GM12878 (cell line): ENCODE measurements around the gene PCCB.

Experiments used
- EP300 ChIP-seq, 2 experiments: fragments of 150-350 bp in 1 of 2; IDR thresholded peaks; 2 replicates each; pipeline ENCODE4 v1.6.1; 2011 to 2012; ENCODE audit warnings: low read depth in 2 of 2, low read length in 2 of 2, borderline replicate concordance in 1 of 2, improper control_type of control experiment in 1 of 2, inconsistent platforms in 1 of 2; ENCODE audit not compliant: control insufficient read depth in 1 of 2
- HDAC2 ChIP-seq: fragments of 200-600 bp; sonication (generic); IDR thresholded peaks from 2 replicates; pipeline ENCODE4 v1.6.1; 2017
- PML ChIP-seq: IDR thresholded peaks from 2 replicates; pipeline ENCODE4 v1.6.1; 2012; ENCODE audit warnings: low read length, inconsistent platforms
- POLR2A ChIP-seq: IDR thresholded peaks from 2 replicates; pipeline ENCODE4 v1.6.1; 2011; ENCODE audit warnings: low read depth, mild to moderate bottlenecking, low read length
- TAF1 ChIP-seq: IDR thresholded peaks from 2 replicates; pipeline ENCODE4 v1.6.1; 2011; ENCODE audit warnings: mild to moderate bottlenecking, low read depth, low read length, borderline replicate concordance
- ZBTB33 ChIP-seq: fragments of 450-650 bp; IDR thresholded peaks from 2 replicates; pipeline ENCODE4 v1.6.1; 2017; ENCODE audit warnings: mild to moderate bottlenecking
- ZZZ3 ChIP-seq: IDR thresholded peaks from 2 replicates; pipeline ENCODE4 v1.6.1; 2011; ENCODE audit warnings: low read depth; ENCODE audit not compliant: control insufficient read depth, insufficient read length
- TF ChIP-seq, protein P1 (sequence below), 3 experiments: IDR thresholded peaks in 2 of 3; conservative IDR thresholded peaks in 1 of 3; 2 replicates each; pipeline ENCODE4 v1.5.1; 2011; ENCODE audit warnings: low read depth in 3 of 3, low read length in 3 of 3, mild to moderate bottlenecking in 3 of 3, control low read depth in 2 of 3, moderate library complexity in 2 of 3, inconsistent platforms in 1 of 3, mixed read lengths in 1 of 3; ENCODE audit not compliant: control insufficient read depth in 2 of 3, insufficient read depth in 1 of 3; ENCODE audit errors: extremely low read depth in 1 of 3

DNA sequence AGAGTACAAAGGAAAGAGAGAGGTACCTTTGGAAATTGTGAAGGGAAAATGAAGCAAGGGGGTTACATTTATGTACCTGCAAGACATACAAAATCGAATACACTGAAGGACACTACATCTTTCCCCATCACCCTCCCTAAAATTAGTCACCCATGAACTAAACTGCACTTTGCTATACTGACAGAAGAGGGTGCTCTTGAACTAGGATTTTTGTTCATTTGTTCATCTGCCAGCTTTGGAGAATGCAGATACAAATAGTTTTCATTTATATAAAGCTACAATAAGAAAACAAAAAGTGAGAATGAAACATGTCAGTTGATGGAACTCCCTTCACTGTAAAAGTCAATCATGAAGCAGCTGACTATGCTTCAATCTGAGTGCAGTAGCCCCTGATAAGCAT is 55.7 kb downstream of the PCCB start:
- no peak for TF ChIP-seq ZZZ3
- TF ChIP-seq, protein P1, sequence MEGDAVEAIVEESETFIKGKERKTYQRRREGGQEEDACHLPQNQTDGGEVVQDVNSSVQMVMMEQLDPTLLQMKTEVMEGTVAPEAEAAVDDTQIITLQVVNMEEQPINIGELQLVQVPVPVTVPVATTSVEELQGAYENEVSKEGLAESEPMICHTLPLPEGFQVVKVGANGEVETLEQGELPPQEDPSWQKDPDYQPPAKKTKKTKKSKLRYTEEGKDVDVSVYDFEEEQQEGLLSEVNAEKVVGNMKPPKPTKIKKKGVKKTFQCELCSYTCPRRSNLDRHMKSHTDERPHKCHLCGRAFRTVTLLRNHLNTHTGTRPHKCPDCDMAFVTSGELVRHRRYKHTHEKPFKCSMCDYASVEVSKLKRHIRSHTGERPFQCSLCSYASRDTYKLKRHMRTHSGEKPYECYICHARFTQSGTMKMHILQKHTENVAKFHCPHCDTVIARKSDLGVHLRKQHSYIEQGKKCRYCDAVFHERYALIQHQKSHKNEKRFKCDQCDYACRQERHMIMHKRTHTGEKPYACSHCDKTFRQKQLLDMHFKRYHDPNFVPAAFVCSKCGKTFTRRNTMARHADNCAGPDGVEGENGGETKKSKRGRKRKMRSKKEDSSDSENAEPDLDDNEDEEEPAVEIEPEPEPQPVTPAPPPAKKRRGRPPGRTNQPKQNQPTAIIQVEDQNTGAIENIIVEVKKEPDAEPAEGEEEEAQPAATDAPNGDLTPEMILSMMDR (IDR thresholded peaks at IDR 0.05 in 2 of 3, conservative IDR thresholded peaks at IDR 0.05 in 1 of 3; ENCODE audit: control insufficient read depth in 2 of 3, extremely low read depth in 1 of 3, insufficient read depth in 1 of 3, low read depth in 3 of 3, low read length in 3 of 3): peak in 2 of 3 experiments; percentile 18 to 46; a peak in 4 of 6 replicates
- no peak for TF ChIP-seq ZBTB33
- TF ChIP-seq TAF1: no peak
- no peak for TF ChIP-seq HDAC2
- TF ChIP-seq PML: no peak
- no peak for TF ChIP-seq EP300 (IDR thresholded peaks at IDR 0.05; ENCODE audit: borderline replicate concordance in 1 of 2, control insufficient read depth in 1 of 2, low read depth in 2 of 2, low read length in 2 of 2)
- no peak for TF ChIP-seq POLR2A
